GOT3 (cell line): ENCODE measurements around the gene ARHGEF3.

Experiments
- DNase-seq: peaks from one replicate; lab custom pipeline; 2025; ENCODE audit warnings: mixed read lengths; lab: John Stamatoyannopoulos, UW

ARHGEF3 gene

GRCh38 chr3:56823421-56823926 lies 21.7 kb upstream of the ARHGEF3 start:
- DNase-seq: no peak

- DNase-seq: no peak
Observed at GRCh38 chr3:56822501-56822900, 20.8 kb upstream of the ARHGEF3 start.

- DNase-seq: no peak
Observed at GRCh38 chr3:56819016-56819809, 17.5 kb upstream of the ARHGEF3 start.

GRCh38 chr3:56818156-56818985 lies 16.6 kb upstream of the ARHGEF3 start:
- no peak for DNase-seq

- no peak for DNase-seq
Observed at GRCh38 chr3:56817646-56818045, 15.9 kb upstream of the ARHGEF3 start.

- DNase-seq: no peak
Observed at GRCh38 chr3:56816061-56816460, 14.3 kb upstream of the ARHGEF3 start.

GRCh38 chr3:56815589-56815988 lies 13.8 kb upstream of the ARHGEF3 start:
- DNase-seq: no peak

- DNase-seq: no peak
Observed at GRCh38 chr3:56813653-56813960, 11.9 kb upstream of the ARHGEF3 start.

- no peak for DNase-seq
Observed at GRCh38 chr3:56812754-56813652, 11.3 kb upstream of the ARHGEF3 start.

- no peak for DNase-seq
Observed at GRCh38 chr3:56811546-56812202, 9.9 kb upstream of the ARHGEF3 start.

- no peak for DNase-seq
Observed at GRCh38 chr3:56810577-56811545, 9.1 kb upstream of the ARHGEF3 start.

- no peak for DNase-seq
Observed at GRCh38 chr3:56806407-56806806, 4.7 kb upstream of the ARHGEF3 start.

GRCh38 chr3:56802790-56803189 lies 1.0 kb upstream of the ARHGEF3 start:
- no peak for DNase-seq

GRCh38 chr3:56802378-56802745 lies 613 bp upstream of the ARHGEF3 start:
- DNase-seq: no peak

GRCh38 chr3:56800832-56801661 lies 702 bp downstream of the ARHGEF3 start:
- no peak for DNase-seq

GRCh38 chr3:56800130-56800831 lies 1.5 kb downstream of the ARHGEF3 start:
- no peak for DNase-seq

GRCh38 chr3:56799251-56799882 lies 2.4 kb downstream of the ARHGEF3 start:
- DNase-seq: no peak

- no peak for DNase-seq
Observed at GRCh38 chr3:56796996-56797395, 4.8 kb downstream of the ARHGEF3 start.
